IMR-90 (cell line): ENCODE results near the gene FAT1. TPM values are rescaled to one million over a fixed set of nuclear protein-coding genes. Genes with fewer than 3 reads are reported as not detected.

ENCODE experiments used
- ATAC-seq: fragments of 200-7000 bp; cut with Tn5 transposase; 2 replicates; pipeline ENCODE4 v1.9.1; 2020; ENCODE audit warnings: low read depth, mild to moderate bottlenecking, moderate library complexity
- BruUV-seq: library from RNA; stranded (reverse); fragments of 400-500 nt; replicated peaks from 2 replicates; lab custom pipeline; 2021; lab: Mats Ljungman, UMichigan
- CTCF ChIA-PET: fragments of 300-600 bp; formaldehyde crosslinking; extraction: SDS; loops from one replicate; lab custom pipeline; 2021; ENCODE audit warnings: antibody characterized with exemption; lab: Yijun Ruan, JAX
- POLR2A ChIA-PET: fragments of 300-600 bp; sonication (Branson Sonifier 250); formaldehyde crosslinking; loops from one replicate; lab custom pipeline; 2022; ENCODE audit warnings: antibody characterized with exemption; ENCODE audit not compliant: unreplicated experiment; lab: Charles Lee
- DNase-seq: peaks from one replicate; pipeline ENCODE4 v3.0.0; 2013
- H2AFZ ChIP-seq: replicated peaks from 2 replicates; pipeline ENCODE3; 2013; ENCODE audit warnings: low read length, mild to moderate bottlenecking; ENCODE audit not compliant: poor library complexity
- H2AK5ac ChIP-seq: 2 replicates; pipeline ENCODE4 v1.6.1; 2013; ENCODE audit warnings: low read depth, low read length, inconsistent platforms
- H2AK9ac ChIP-seq: replicated peaks from 2 replicates; pipeline ENCODE3; 2013; ENCODE audit warnings: mild to moderate bottlenecking, low read depth, low read length, moderate library complexity; ENCODE audit not compliant: poor library complexity
- H2BK120ac ChIP-seq: 2 replicates; pipeline ENCODE4 v1.6.1; 2013; ENCODE audit warnings: low read depth, low read length, inconsistent platforms
- H2BK15ac ChIP-seq: 3 replicates; pipeline ENCODE4 v1.6.1; 2013; ENCODE audit warnings: low read depth, low read length, inconsistent platforms
- H2BK20ac ChIP-seq: 2 replicates; pipeline ENCODE4 v1.6.1; 2013; ENCODE audit warnings: low read depth, mild to moderate bottlenecking, inconsistent platforms, low read length, moderate library complexity
- H2BK5ac ChIP-seq: 2 replicates; pipeline ENCODE4 v1.6.1; 2013; ENCODE audit warnings: mild to moderate bottlenecking, low read depth, low read length, inconsistent platforms; ENCODE audit not compliant: poor library complexity, severe bottlenecking
- H3K14ac ChIP-seq: replicated peaks from 2 replicates; pipeline ENCODE4 v1.6.1; 2013; ENCODE audit warnings: low read depth, low read length, inconsistent platforms
- H3K18ac ChIP-seq: 2 replicates; pipeline ENCODE4 v1.6.1; 2013; ENCODE audit warnings: low read depth, low read length, control low read depth
- H3K23ac ChIP-seq: 2 replicates; pipeline ENCODE4 v1.6.1; 2013; ENCODE audit warnings: low read depth, low read length, inconsistent platforms
- H3K27ac ChIP-seq: 2 replicates; pipeline ENCODE4 v1.5.1; 2013; ENCODE audit warnings: mild to moderate bottlenecking, control low read depth, low read length; ENCODE audit not compliant: insufficient read depth
- H3K27me3 ChIP-seq: 2 replicates; pipeline ENCODE4 v1.6.1; 2013; ENCODE audit warnings: low read length; ENCODE audit not compliant: control insufficient read depth, insufficient read depth
- H3K36me3 ChIP-seq: 2 replicates; pipeline ENCODE4 v1.6.1; 2013; ENCODE audit warnings: low read length, mixed read lengths; ENCODE audit not compliant: control insufficient read depth, insufficient read depth
- H3K4ac ChIP-seq: 2 replicates; pipeline ENCODE4 v1.6.1; 2013; ENCODE audit warnings: low read depth, low read length, inconsistent platforms
- H3K4me1 ChIP-seq: 2 replicates; pipeline ENCODE4 v1.6.1; 2013; ENCODE audit warnings: low read length, mixed read lengths; ENCODE audit not compliant: control insufficient read depth, insufficient read depth
- H3K4me2 ChIP-seq: 2 replicates; pipeline ENCODE4 v1.6.1; 2013; ENCODE audit warnings: low read depth, mild to moderate bottlenecking, control low read depth, low read length, moderate library complexity
- H3K4me3 ChIP-seq: 2 replicates; pipeline ENCODE4 v1.5.1; 2013; ENCODE audit warnings: low read depth, mild to moderate bottlenecking, control low read depth, low read length, moderate library complexity; ENCODE audit not compliant: insufficient read depth
- H3K56ac ChIP-seq: 2 replicates; pipeline ENCODE4 v1.6.1; 2013; ENCODE audit warnings: low read length, inconsistent platforms; ENCODE audit not compliant: insufficient read depth; ENCODE audit errors: extremely low read depth
- H3K79me1 ChIP-seq, 2 experiments: 2 replicates each; pipeline ENCODE4 v1.6.1; 2013; ENCODE audit warnings: low read length in 2 of 2, inconsistent platforms in 1 of 2, low read depth in 1 of 2
- H3K9ac ChIP-seq: 2 replicates; pipeline ENCODE4 v1.6.1; 2013; ENCODE audit warnings: low read depth, low read length, control low read depth
- H3K9me1 ChIP-seq: 2 replicates; pipeline ENCODE4 v1.6.1; 2013; ENCODE audit warnings: low read length, inconsistent platforms; ENCODE audit not compliant: insufficient read depth
- H3K9me3 ChIP-seq: 2 replicates; pipeline ENCODE4 v1.6.1; 2013; ENCODE audit warnings: low read length; ENCODE audit not compliant: control insufficient read depth, insufficient read depth
- H4K20me1 ChIP-seq: 2 replicates; pipeline ENCODE4 v1.6.1; 2013; ENCODE audit warnings: low read length, inconsistent platforms; ENCODE audit not compliant: insufficient read depth
- H4K5ac ChIP-seq: 2 replicates; pipeline ENCODE4 v1.6.1; 2013; ENCODE audit warnings: mild to moderate bottlenecking, low read depth, low read length, control low read depth
- H4K8ac ChIP-seq, 2 experiments: 2 replicates each; pipeline ENCODE4 v1.6.1; 2013; ENCODE audit warnings: low read depth in 2 of 2, low read length in 2 of 2, control low read depth in 1 of 2, inconsistent platforms in 1 of 2
- H4K91ac ChIP-seq: 2 replicates; pipeline ENCODE4 v1.6.1; 2013; ENCODE audit warnings: low read depth, low read length, inconsistent platforms; ENCODE audit not compliant: insufficient read depth
- CEBPB ChIP-seq: IDR thresholded peaks from 2 replicates; pipeline ENCODE4 v1.6.1; 2012; ENCODE audit warnings: low read depth, low read length, improper control_type of control experiment
- POLR2A ChIP-seq: IDR thresholded peaks from 2 replicates; pipeline ENCODE4 v1.6.1; 2012; ENCODE audit warnings: mild to moderate bottlenecking, low read depth, low read length
- RAD21 ChIP-seq: IDR thresholded peaks from 2 replicates; pipeline ENCODE4 v1.6.1; 2012; ENCODE audit warnings: low read length, improper control_type of control experiment
- WGBS, 2 experiments: methylation state at CpG; one replicate each; pipeline versions ENCODE4 v1.1.5 to v1.1.7; 2013; ENCODE audit warnings: missing lambda C conversion rate in 2 of 2; ENCODE audit not compliant: insufficient read length in 1 of 2; ENCODE audit errors: extremely low coverage in 2 of 2; 5-methylcytosine and 5-hydroxymethylcytosine counted together
- dilution Hi-C: fragments of 300-500 bp; cut with HindIII; formaldehyde crosslinking; loops from one replicate; pipeline ENCODE4 v1.14.3; 2018; ENCODE audit warnings: low sequenced_read_pairs; ENCODE audit not compliant: unreplicated experiment
- in situ Hi-C: fragments of 300-500 bp; cut with MboI; formaldehyde crosslinking; loops from 3 replicates; pipeline ENCODE4 v1.14.3; 2019; ENCODE audit warnings: low sequenced_read_pairs, inconsistent platforms, mixed read lengths
- intact Hi-C: fragments of 100-400 bp; cut with micrococcal nuclease; formaldehyde crosslinking; loops from 2 replicates; pipeline ENCODE4 v1.10.0; 2022
- polyA plus RNA-seq, 3 experiments: library from polyadenylated mRNA; depleted of rRNA; stranded (reverse); fragments of >200 nt; gene quantifications; 2 replicates each; pipeline ENCODE4 v1.2.3, GENCODE V29; 2012; ENCODE audit warnings: low replicate concordance in 1 of 3
- total RNA-seq: library from RNA; depleted of rRNA; stranded (reverse); fragments of >200 nt; gene quantifications from 2 replicates; pipeline ENCODE4 v1.2.3, GENCODE V29; 2012
- TF ChIP-seq, protein P1 (sequence below): fragments of 150-350 bp; IDR thresholded peaks from 2 replicates; pipeline ENCODE4 v1.6.1; 2016; ENCODE audit warnings: low read depth, mild to moderate bottlenecking, low read length, moderate library complexity, borderline replicate concordance

The FAT1 gene
- total and polyA plus RNA-seq, 2 of the 4 experiments (the other 2 are of a cell fraction): 156 to 519 TPM

DNA sequence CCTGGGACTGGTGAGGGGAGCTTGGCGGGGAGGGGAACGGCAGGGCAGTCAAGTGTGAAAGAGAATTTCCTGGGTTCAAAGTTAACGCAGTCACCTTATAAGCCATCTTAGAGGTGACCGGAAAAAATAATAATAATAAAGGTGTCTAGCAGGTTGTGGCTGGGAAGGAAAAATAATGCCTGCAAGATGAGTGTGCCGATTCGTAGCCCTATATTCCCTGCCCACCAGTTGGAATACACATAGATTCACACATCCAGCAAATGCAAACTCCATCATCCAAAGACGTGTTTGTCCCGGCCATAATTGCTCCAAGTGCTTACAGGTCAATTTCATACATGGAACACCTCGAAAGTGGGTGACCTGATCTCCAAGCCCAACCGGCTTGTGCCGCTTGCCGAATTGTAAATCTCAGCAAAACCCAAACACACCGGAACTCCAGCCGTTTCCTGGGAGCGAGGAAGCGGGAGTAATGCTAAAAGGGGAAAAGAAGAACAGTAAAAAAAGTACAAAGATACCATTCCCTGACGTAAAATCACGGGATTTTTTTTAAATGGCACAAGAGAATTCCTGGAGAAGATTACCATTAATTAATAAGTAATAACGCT lies 1.3 kb upstream of the FAT1 start (continued):
- TF ChIP-seq CEBPB (no peak), POLR2A (no peak)

DNA sequence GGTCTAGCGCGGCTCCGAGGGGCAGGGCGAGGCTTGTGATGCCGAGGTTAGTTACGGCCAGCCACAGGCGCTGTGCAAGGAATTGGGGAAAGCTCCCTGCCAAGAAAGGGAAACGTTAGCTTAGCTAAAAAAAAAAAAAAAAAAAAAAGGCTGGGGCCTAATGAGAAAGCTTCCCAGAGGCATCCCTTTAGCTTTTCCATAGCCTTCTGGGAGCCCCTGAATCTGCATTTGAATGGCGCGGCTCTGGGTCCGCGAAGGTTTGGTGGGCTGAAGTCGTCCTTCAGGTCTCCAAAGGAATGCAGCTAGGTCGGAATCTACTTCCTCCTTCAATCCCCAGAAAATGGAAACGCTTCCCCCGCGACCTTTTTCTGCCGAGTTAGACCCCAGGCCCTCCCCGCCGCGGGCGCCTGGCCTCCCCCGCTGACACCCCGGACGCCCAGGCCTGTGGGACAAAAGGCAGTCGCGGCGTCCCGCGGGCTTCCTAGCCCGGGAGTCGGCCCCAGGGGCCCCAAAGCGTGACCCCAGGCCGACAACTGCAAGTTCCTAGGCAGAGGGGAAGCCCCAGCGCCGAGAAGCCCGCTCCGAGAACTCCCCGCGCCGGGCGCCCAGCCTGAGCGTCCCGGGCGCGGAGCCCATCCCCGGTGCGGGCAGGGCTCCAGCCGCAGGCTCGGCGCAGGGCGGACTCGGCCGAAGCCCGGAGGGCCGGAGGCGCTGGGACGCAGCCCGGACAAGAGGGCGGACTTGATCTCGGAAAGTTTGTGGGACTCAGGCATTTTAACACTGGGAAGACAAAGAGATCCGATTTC lies 605 bp upstream of the FAT1 start:
- no peaks in the 10 kb centered on the region for H3K27me3 ChIP-seq
- H3K9me1 ChIP-seq: 0 out of 2 replicates have a peak, but pooled peaks cover 8% of the 10 kb centered on the region
- peak overlapping the region; percentile 90 for H4K91ac ChIP-seq
- H2BK20ac ChIP-seq: peak overlapping the region; percentile 28
- peak overlapping the region; percentile 96 for H3K4ac ChIP-seq
- H3K9ac ChIP-seq: peak overlapping the region; percentile 100
- peak; percentile 49 for DNase-seq
- peak overlapping the region; percentile 89 for H3K23ac ChIP-seq
- dilution Hi-C loops (no loop called here), intact Hi-C loops (loop anchor here (1.0 to 10.0 kb wide), 8 partner anchors 47 to 1181 kb away; no protein-coding TSS in a partner anchor), in situ Hi-C loops (loop anchor here (10.0 kb wide), 1 partner anchor 881 kb away; no protein-coding TSS in a partner anchor)
- peak overlapping the region; percentile 90 for H2BK5ac ChIP-seq
- peak overlapping the region; percentile 95 for H3K56ac ChIP-seq
- TF ChIP-seq, protein P1, sequence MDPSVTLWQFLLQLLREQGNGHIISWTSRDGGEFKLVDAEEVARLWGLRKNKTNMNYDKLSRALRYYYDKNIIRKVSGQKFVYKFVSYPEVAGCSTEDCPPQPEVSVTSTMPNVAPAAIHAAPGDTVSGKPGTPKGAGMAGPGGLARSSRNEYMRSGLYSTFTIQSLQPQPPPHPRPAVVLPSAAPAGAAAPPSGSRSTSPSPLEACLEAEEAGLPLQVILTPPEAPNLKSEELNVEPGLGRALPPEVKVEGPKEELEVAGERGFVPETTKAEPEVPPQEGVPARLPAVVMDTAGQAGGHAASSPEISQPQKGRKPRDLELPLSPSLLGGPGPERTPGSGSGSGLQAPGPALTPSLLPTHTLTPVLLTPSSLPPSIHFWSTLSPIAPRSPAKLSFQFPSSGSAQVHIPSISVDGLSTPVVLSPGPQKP: no peak
- TF ChIP-seq RAD21: peak; percentile 11; the same call in 1 of the 2 replicates
- BruUV-seq: no TSS peak
- peaks cover 0 to 28% of the 10 kb centered on the region in 2 experiments; a peak in 3 of 4 replicates for H3K79me1 ChIP-seq
- H4K5ac ChIP-seq: peak overlapping the region; percentile 84
- peak overlapping the region; percentile 97 for H3K27ac ChIP-seq
- peaks cover 8% of the 10 kb centered on the region for H3K36me3 ChIP-seq
- H3K14ac ChIP-seq: peak overlapping the region; percentile 91
- H4K20me1 ChIP-seq: peaks cover 47% of the 10 kb centered on the region
- peak overlapping the region; percentile 89 for H3K4me3 ChIP-seq
- WGBS, 2 experiments: 2% methylated on average over 38 of the region's 62 CpGs; no CpG with 5 or more reads in 1 of the 2 experiments
- peak overlapping the region; percentile 88 for H2AFZ ChIP-seq
- H2BK120ac ChIP-seq: peak overlapping the region; percentile 64
- ATAC-seq: no peak
- POLR2A ChIA-PET: interaction anchor here (0.6 kb wide), 2 partner anchors 102 to 503 kb away, joined by 3 read pairs; no protein-coding TSS in a partner anchor
- CTCF ChIA-PET: no interaction called here
- peaks cover 12% of the 10 kb centered on the region for H3K4me1 ChIP-seq
- H3K9me3 ChIP-seq: peaks cover 4% of the 10 kb centered on the region; the same call in 1 of the 2 replicates
- peak overlapping the region; percentile 90 for H3K18ac ChIP-seq
- H3K4me2 ChIP-seq: peak overlapping the region; percentile 89
- H2AK5ac ChIP-seq: peak overlapping the region; percentile 36; the same call in 1 of the 2 replicates
- H2AK9ac ChIP-seq: peak overlapping the region; percentile 76
- H4K8ac ChIP-seq: peak overlapping the region; percentile 43 to 74
- H2BK15ac ChIP-seq: peak overlapping the region; percentile 18; the same call in 1 of the 3 replicates
